Choroid plexus epithelial cell (primary cell): ENCODE measurements around the gene PRDM2.

Experiments used
- DNase-seq: peaks from one replicate; pipeline ENCODE4 v3.0.0-alpha.2; 2010; ENCODE audit warnings: low read depth
- H3K4me3 ChIP-seq: 2 replicates; pipeline ENCODE4 v1.5.1; 2011; ENCODE audit warnings: low read depth, mild to moderate bottlenecking, control low read depth, low read length, moderate library complexity
- TF ChIP-seq, protein P1 (sequence below): conservative IDR thresholded peaks from 2 replicates; pipeline ENCODE4 v1.5.1; 2011; ENCODE audit warnings: low read depth, mild to moderate bottlenecking, control low read depth, inconsistent platforms, low read length, moderate library complexity

Gene PRDM2

DNA sequence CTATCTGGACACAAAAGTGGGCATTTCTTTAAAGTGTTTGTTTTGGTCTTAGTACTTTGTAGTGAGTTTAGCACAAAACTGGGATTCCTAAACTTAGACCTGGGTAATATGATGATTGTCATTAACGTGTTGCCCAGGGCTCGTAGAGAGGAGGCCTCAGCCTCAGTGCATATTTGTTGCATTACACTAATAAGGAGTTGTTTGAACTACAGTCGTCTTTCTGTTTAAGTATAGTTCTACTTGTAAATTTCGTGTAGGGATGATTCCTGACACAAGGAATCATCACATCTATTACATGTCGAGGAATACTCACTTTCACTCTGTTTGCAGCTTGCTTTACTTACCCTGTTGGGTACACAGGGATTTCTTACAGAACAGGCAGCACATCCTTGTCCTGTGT lies 85.0 kb downstream of the PRDM2 start:
- H3K4me3 ChIP-seq = no peak overlapping the region
- TF ChIP-seq, protein P1, sequence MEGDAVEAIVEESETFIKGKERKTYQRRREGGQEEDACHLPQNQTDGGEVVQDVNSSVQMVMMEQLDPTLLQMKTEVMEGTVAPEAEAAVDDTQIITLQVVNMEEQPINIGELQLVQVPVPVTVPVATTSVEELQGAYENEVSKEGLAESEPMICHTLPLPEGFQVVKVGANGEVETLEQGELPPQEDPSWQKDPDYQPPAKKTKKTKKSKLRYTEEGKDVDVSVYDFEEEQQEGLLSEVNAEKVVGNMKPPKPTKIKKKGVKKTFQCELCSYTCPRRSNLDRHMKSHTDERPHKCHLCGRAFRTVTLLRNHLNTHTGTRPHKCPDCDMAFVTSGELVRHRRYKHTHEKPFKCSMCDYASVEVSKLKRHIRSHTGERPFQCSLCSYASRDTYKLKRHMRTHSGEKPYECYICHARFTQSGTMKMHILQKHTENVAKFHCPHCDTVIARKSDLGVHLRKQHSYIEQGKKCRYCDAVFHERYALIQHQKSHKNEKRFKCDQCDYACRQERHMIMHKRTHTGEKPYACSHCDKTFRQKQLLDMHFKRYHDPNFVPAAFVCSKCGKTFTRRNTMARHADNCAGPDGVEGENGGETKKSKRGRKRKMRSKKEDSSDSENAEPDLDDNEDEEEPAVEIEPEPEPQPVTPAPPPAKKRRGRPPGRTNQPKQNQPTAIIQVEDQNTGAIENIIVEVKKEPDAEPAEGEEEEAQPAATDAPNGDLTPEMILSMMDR = no peak
- DNase-seq = no peak

DNA sequence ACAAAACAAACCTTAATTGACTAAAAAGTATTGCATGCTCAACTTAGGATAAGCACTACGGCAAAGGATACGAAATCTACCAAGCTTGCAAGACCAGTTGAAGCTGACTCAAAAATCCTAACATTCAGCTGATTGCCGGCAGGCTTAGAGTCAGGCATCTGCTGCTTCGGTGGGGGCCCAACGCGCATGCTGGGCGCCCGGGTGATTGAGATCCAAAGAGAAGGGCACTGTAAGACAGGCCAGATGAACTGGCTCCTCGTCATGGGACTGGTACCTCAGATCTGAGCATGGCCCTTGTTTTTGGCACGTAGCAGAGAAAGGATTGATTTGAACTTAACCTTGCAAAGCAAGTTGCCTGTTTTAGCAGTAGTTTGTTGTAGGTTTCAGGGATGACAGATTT lies 86.6 kb downstream of the PRDM2 start:
- DNase-seq = no peak
- TF ChIP-seq, protein P1 = no peak
- H3K4me3 ChIP-seq = no peak overlapping the region

DNA sequence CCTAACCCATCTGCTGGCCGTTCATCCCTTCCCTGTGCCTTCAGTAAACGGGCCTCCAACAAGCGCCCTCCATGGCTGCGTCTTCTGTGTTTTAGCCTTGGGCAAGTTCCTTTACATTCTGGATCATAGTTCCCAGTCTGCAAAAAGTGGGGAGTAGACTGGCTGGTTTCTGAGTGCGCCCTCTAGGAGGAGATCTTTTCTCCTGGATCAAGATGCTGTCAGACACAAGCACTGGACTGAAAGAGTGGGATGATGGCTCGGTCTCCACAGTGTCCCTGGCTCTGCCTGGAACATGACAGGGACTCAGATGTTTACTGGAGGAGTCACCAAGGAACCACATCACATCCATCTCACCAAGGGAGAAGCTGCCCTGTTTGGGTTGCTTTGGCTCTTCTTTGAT lies 88.8 kb downstream of the PRDM2 start:
- TF ChIP-seq, protein P1 = peak; percentile 12
- DNase-seq = no peak
- no peak overlapping the region for H3K4me3 ChIP-seq

DNA sequence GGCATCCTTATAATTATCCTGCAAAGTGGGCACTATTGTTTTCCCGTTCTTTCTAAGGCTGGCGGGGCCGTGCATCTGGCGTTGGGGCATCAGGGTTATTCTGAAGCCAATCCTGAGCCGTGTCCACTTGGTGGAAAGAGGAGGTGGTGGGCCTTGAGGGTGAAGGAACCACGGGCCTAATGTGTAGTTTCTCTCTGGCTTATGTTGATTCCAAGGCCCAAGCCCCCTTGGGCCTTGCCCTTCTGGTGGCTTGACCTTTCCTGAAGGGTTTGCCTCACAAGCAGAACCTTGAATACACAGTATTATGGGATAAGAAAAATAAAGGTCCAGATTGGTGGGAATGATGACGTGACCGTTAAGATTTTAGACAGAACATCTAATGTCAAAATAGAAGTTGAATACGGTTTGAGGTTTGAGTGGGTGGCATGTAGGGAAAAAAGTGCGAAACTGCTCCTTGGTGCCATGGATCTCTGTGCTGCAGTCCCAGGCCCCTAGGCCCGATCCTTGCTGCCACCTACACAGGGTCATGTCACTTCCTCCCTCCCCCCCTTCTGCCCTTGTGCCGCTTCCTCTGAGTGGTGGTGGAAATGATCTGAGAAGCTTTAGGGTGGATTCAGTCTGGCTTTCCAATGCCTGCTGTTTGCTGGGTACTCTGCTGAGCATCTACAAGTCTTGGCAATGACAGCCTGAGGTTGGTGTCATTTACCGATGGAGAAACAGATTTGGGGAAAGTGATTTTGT lies 90.5 kb downstream of the PRDM2 start:
- TF ChIP-seq, protein P1 = no peak
- DNase-seq = no peak

DNA sequence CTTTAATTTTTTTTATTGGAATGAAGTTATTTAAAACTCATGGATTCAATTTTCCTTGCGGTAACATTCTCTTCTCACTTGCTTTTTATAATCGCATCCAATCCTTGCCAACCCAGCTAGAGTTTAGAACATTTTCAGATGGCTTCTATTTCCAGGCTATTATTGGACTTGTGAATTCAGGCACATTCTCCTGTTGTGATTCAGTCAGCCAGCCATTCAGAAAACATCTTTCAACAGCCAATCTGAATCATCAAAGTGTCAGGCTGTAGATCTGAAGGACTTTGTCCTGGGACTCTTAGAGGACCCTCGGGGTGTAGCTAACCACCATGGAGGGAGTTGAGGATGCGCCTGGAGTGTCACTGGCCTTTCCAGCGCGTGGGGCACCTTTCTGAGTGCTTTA lies 92.4 kb downstream of the PRDM2 start:
- H3K4me3 ChIP-seq = no peak overlapping the region
- DNase-seq = peak; percentile 43
- TF ChIP-seq, protein P1 = no peak

More for the DNA sequence above, 90.5 kb downstream of the PRDM2 start:
- no peak overlapping the region for H3K4me3 ChIP-seq

DNA sequence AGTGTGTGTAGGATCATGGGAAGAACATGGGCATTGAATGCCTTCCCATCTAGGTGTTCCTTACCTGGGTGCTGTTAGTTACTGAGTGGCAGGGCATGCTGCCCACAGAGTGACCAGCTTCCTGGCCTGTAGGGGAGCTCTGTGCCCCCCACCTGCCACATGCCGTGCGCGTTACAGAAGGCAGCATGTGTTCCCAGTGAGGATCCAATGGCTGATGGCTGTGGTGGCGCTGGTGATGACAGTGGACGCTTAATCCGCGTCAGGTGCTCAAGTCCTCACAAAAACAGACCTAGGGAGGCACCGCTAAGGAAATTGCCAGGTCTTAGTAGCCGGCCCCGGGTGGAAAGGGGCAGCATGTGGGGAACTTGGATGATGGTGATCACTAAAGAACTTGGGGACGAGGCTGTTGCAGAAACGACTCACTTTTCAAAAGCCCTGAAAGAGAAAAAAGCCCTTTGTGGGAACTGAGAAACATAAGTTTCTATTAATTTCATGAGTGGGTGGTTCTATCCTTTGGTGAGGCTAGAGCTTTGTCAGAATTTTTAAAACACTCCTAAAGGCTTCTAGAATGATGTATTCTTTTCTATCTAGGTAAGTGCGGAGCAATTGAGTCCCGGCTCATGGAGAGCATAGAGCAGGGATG lies 93.2 kb downstream of the PRDM2 start:
- no peak overlapping the region for H3K4me3 ChIP-seq
- TF ChIP-seq, protein P1 = no peak
- no peak for DNase-seq
